DMS79 treated with DMSO at 0.1 percent for 48 hours (cell line): ENCODE data around the gene GRID1.

Experiments
- DNase-seq: peaks from one replicate; lab custom pipeline; 2025; lab: John Stamatoyannopoulos, UW

The GRID1 gene

DNA sequence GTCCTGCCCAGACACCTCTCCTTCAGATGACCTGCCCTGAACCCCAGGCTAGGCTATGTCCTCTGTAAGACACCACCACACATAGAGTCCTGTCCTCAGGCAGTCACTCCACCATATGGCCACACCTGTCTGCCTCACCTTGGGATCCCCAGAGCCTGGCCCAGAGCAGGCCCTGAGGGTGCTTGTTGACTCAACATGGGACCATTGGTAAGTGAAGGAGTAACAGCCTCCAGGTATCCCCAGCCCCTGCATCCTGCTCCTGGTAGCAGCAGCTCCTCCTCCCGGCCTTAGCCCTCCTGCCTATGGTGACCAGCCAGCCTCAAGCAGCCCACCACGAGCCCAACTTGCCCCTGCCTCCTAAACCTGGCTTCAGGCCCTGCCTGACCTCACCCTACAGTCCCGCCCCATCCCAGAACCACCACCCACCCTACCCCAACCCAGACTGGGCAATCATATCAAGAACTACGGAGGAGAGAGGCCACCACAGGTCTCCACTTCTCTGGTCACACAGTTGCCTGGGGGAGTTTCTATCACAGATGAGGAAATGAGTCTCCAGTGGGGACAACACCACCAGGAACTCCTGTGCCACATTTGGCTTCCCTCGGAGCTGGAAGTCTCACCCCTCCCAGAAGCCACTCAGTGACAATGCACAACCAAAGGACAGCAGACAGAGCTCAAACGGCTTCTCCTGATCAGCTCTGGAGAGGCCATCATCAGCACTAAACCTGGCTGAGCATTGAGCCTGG, 136.6 kb downstream of the GRID1 start:
- no peak for DNase-seq

DNA sequence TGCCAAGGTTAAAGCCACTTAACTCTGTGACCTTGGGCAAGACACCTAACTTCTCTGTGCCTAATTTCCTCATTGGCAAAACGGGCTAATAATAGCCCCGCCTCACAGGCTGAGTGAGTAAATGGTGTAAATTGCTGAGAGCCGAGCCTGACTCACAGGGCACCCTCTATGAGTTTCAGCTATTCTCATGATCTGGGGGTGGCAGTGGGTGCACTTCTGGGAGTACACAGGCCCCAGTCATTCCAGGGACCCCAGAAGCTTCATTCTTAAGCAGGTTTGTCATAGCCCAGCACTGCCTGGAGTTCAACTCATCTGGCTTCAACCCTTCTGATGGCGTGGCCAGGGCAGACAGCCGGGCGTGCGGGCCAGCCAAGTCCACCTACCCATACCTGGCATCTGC, 137.2 kb downstream of the GRID1 start:
- DNase-seq, result no peak

DNA sequence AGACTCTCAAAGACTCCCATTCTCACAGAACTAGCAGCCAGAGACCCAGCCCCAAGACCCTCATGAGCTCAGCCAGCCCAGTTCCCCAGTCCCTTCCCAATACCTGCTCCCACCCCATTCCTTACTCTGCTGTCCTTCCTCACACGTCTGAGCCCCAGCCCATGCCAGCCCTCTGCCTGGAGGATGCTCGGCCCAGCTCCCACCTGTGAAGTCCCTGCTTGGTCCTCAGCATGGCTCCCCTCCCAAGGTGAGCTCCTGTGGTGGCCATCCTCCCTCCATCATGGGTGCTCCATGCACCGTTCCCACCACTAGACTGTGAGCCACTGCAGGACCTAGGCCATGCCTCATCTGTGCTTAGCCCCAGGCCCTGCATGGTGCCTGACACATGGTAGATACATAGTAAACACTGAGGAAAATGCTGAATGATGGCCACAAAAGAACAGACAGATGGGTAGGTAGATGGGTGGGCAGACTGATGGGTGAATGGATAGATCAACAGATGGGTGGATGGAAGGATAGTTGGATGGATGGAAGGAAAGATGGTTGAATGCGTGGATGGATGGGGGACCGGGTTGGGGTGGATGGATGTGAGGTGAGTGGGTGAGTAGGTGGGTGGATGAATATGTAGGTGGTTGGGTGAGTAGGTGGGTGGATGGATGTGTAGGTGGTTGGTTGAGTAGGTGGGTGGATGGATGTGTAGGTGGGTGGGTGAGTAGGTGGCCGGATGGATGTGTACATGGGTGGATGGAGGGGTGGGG, 138.9 kb downstream of the GRID1 start:
- DNase-seq, result no peak

DNA sequence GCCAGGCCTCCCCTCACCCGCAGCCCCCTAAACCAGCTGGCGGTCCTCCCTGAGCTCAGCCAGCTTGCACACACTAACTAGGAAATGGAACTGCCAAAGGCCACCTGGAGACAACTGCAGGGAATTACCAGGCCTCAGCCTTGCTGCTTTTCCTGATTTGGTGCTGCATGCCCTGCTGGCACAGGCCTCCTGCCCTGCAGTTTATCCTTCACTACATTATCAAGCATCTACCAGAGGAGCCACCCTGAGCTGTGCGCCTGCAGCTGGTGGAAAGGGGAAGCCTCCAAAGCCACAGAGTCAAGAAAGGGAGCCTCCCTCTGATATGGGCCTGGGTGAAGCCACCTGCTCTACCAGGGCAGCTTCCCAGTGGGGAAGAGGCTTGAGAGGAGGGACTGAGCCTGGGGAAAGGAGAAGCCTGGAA, 139.8 kb downstream of the GRID1 start:
- no peak for DNase-seq

DNA sequence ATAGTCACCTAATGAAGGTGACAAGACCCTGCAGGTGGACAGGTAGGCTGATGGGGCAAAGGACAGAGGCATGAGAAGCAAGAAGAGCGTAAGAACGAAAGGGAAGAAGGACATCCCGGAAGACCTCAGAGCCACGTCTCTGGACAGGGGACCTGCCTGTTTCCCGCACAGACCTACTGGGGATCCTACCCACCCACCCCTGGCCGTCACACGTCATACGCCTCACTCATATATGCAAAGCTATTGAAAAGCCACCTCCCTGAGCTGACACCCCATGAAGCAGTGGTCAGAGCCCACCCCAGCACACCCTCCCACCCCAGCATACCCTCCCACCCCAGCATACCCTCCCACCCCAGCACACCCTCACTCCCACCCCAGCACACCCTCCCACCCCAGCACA, 140.6 kb downstream of the GRID1 start:
- no peak for DNase-seq

DNA sequence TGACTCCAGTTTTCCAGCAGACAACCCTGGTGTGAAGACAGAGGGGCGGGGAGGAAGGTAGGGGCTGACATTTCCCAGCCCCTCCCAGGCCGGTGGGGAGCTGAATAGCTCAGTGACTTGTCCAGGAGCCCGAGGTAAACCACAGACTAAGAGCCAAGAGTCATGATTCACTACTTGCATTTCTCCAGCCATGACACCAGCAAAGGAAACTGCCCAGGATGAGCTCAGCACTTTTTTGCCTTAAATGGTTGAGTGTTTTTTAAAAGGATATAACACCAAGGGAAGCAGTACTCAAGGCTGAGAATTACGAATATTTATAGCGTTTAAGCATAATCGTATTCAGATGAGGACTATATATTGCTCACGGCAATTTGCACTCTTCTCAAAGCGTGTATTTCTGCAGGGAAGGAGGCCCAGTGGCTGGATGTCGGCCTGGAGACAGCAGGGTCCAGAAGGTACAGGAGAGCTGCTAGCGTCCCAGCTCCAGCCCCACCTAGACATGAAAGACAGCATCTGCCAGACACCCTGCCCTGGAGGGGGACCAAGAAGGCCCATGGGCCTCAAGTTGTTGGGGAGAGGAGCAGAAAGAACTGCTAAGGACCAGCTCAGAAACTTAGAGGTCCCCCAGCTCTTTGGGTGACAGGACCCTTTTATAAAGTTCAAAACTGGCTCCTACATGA, 141.4 kb downstream of the GRID1 start:
- no peak for DNase-seq

DNA sequence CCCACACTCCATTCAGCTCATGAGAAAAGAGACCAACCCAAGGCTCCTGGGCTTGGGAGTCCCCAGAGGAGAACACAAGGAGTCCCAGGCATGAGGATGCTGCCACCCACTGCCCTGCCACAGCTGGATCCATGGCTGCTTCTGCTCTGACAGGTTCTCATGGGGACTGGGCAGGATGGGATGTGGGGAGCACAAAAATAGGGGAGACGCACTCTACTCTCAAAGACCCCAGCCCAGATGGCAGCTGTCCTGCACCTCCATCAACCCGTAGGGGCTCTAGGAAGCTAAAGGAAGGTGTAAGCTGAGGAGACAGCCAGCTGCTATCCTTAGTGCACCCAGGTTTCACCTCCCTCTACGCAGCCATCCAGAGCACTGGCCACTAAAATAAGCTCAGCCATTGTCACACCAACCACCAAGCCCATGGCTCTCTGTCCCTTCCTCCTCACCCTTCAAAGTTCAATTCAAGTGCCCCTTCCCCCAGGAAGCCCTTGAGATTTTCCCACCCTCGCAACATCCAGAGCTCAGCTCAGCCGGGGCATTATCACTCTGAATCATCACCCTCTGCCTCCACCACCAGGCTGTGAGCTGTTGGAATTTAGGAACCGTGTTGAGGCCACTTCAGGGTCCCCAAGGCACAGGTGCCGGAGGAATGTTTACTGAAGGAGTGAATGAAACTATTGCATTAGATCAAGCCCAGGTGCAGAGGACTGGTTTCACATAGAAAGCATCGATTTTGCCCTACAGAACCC, 142.1 kb downstream of the GRID1 start:
- no peak for DNase-seq

DNA sequence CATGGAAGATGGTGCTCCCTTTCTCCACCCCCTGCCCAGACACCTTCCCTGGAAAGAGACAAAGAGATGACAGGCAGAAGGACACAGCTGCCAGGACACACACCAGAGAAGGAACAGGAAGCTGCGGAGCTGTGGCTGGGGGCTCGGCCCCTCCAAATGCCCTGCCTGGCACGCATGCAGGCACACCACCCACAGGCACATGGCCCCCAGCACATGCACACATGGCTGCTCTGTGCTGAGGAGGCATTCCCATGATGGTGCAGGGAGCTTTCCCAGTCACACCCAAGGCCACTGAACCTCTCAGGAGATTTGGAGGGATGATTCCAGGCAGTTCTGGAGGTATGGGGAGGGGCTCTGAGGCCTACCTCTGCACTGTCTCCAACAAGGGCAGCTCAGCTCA, 143.3 kb downstream of the GRID1 start:
- no peak for DNase-seq

DNA sequence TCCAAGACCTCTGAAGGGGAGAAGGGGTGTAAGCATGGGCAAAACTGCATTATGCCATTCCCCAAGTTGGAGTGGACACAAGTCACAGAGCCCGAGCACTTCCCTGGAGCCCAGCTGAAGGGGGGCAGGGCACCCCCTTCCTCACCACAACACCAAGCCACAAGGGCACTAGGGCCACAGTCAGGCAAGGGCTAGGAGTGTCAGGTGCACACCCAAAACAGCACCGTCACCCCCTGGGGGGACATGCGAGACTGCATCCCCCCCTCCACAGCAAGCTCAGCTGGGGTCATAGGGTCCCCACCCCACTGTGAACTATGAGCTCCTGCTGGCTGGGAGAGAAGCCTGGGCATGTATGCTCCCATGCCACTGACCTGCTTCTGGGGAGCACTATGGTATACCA, 143.9 kb downstream of the GRID1 start:
- DNase-seq, result no peak

DNA sequence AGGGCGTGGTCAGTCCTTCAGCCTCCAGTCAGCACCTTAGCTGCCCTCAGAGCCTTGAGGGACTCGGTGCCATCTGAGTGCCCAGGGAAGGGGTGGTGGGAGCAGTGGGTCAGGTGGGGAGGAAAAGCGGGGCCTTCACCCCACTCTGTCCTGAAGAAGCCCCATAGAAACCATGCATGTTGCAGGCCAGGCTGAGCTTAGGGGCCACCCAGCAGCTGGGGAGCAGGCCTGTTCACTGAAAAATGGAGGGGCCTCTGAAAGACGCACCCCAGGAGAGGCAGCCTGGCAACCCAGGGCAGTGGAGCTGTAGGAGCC, 144.3 kb downstream of the GRID1 start:
- no peak for DNase-seq

DNA sequence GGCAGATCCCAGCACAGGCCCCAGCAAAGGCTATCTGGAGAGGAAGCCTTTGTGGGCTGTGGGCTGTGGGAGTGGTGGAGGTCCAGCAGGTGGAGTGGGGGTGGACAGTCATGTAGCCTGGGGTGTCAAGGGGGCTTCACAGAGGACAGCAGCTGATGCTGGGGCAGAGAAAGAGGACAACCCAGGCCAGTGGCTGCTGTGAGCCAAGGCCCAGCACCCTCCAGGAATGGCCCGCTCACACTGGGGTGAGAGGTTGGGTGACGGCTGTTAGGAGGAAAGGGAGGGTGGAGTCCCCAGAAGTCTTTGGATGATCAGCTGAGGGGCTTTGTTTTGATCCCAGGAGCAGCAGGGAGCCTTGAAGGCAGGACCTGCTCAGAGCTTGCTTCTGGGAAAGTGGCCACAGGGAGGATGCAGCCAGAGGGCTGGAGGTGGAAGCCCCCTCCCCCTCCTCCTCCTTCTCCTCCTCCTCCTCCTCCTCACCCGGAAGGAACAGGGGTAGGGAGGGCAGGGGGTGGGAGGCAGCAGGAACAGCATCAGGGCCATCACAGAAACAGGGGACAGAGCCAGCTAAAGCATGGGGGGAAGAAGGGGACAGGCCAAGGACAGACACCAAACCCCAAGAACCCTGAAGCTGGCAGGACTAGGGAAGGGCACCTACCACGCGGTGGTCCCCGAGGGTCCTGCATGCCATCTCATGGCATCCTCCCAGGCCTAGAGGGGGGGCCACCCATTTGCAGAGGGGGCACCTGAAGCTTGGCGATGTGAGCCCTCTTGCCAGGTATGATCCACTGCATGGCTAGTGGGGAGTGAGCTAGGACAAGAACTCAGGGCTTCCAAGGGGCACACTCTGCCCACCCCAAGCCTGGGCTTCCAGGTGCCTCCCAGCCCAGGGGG, 144.9 kb downstream of the GRID1 start:
- no peak for DNase-seq

DNA sequence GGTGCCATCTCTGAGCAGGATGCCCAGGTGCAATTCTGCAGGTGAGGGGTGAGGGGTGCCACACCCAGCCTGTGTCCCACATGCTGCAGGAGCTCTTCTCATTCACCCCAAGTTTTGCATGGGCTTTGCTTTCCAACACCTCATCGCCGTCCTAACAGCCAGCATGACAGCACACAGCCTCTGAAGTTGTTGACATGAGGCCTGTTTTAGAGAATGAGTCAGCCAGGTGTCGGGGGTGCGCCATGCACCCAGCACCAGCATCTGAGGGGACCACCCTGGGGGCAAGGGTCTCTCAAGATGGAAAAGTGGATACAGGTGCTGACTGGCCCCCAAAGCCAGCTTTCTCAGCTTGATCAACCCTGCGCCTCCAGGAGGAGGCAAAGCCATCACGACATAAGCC, 146.0 kb downstream of the GRID1 start:
- DNase-seq, result no peak

DNA sequence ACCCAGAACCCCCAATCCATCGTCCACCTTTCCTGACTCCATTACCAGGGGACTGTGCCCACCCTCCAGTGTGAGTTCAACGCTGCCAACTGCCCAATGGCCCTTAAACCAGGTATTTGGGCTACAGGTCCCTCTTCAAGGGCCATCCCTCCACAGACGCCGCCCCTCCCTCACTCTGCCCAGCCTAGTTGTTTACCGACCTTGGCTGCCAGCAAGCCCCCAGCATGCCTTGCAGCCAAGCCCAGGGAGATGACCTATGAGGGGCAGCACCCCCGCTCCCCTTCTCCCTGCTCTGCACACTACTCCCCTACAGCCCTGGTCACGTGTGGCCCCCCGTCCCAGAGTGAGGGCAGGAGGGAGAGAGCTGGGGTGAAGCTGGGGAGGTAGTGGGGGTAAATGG, 147.3 kb downstream of the GRID1 start:
- no peak for DNase-seq

DNA sequence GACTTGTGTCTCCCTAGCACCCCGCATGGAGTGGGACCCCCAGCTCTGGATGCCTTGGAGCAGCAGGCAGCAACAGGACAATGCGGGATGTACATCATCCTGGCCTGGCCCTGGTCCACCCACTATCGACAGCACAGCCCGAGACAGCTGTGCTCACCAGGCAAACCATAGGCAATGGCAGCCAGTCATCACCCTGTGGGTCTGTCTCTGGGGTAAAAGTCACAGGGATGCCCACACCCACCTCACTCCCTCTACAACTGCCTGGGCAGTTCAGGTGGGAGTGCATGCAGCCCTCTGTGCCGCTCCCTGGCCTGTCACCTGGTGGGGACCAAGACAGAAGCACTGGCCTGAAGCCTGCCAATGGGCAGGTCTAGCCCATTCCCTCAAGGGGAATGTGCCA, 147.8 kb downstream of the GRID1 start:
- DNase-seq, result no peak

DNA sequence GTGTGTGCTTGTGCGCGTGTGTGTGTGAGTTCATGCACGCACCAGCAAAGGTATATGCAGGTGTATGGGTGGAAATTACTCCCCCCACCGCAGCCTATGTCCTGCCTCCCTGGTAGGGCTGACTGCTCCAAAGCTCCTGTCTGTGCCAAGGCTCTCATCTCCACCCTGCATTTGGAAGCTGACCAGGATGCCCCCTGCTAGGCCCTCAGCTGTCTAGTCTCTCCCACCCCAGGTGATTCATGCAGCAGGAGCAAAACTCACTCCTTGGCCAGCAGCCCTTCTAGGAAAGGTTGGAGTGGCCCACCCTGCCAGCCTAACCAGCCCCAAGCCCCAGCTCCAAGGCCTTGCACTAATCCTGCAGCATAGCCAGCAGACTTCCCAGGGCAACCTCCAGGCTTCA, 148.4 kb downstream of the GRID1 start:
- DNase-seq, result peak; percentile 16

DNA sequence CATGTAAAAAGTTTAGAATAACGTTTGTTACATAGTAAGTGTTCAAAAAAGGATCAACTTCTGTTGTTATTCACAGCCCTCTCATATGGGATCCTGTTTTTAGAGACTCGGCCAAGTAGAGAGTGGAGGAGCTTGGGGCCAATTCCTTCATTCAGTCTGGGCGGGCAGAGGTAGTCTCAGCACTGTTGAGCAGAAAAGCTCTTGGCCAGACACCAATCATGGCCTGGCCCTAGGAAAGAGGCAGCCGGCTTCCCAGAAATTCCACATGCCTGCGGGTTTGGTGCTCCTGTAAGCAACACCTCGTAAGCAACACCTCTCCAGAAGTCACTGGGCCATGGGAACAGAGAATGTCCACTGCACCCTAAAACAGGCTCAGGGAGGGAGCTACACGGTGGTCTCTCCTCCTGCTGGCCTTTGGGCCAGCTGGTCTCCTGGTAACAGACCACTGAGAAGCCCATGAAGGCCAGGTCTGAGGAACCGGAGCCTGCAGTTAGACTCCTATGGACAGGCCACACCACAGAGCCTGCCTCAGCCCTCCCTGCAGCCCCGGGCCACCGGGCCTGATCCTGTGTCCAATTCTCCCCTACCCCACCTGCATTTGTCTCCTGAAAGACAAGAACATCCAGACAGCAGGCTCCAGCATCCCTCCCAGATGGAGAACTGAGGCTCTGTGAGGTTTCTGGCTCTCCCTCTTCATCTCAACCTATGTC, 149.1 kb downstream of the GRID1 start:
- no peak for DNase-seq

DNA sequence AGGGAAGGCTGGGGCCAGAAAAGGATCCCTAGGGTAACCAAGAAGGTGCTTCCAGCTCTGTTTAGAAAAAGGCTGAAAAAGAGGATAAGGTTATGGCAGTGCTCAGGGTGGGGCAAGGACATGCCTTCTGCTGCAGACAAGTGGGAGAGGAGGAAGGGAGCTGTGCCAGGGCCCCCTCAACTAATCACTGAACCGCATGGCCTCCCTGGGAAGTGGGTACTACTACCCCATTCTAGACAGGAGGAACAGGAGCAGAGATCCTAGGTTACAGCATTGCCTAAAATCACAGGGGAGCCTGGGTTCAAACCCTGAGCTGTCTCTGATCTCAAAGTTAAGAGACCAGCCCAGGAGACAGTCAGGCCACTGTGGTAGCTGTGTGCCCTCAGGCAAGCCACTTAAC, 149.7 kb downstream of the GRID1 start:
- DNase-seq, result no peak

DNA sequence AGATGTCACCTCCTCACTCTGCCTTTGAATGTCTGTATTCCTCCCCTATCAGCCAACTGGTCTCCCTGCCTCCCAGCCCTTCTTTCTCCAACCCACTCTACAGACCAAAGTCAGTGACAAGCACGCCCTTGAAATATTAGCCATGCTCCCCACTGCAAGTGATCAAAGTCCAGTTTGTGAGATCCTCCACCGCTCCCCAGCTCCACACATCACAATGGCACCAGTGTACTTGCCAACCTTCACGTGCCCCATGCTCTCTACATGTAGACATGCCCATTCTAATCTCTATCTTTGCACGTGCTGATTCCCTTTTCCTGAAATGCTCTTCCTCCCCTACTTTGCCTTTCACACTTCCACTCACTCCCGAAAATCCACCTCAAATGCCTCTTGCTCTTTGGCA, 150.9 kb downstream of the GRID1 start:
- no peak for DNase-seq

DNA sequence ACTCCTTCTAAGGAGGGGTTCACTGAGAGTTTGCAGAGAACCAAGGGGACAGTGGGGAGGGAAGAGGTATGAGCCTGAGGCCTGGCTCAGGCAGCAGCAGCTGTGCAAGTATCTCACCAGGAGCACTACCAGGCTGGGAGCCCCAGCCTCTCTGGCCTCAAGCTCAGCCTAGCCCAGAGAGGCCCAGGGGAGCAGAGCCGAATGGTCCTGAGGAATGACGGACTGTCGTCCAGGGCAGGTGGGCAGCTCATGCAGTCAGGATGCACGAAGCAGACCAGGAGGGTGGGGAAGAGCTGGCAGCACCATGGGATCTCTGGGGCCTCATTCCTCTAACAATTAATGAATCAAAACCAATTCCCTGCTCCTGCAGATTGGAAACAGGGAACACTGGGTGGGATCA, 151.5 kb downstream of the GRID1 start:
- DNase-seq, result no peak

DNA sequence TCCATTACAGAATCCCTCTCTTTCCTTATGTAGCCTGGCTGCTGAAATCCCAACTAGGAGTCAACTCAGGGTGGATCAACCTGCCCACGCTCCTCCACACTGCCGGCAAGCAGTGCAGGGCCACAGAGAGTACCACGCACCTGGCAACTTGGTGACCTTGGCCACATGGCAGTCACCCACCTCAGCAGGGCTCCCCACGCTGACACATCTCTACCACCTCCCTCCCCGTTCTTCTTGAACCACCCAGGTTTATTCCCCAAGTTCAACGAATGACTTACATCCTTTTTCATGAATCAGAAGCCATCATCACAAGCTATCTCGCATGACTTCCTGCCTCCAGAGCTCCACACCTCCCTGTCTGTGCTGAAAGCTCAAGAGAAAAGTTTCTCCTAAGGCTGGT, 153.4 kb downstream of the GRID1 start:
- DNase-seq, result no peak

DNA sequence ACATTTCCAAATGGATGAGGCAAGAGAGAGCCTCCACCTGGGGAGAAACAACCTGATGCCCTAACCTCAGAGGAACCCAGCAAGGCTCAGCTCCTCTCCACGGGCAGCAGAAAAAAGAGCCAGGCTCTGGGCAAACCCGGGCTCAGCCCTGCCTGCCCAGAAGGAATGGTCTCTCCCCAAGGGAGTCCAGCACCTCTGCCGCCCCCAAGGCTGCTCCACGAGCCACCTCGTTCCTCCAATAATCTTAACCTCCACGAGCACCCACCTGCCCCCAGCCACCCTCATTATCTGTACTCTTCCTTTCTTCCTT, 154.2 kb downstream of the GRID1 start:
- no peak for DNase-seq
